Measurements from ENCODE around the gene RAB8A. TPM values are rescaled to one million over a fixed set of nuclear protein-coding genes. Genes with fewer than 3 reads are reported as not detected.
A peak's percentile ranks its signal among the peaks of the same experiment; 100 is the strongest.
"Not testable (repeated sequence)": the region's sequence is repeated elsewhere in the genome, so short reads cannot be mapped to it uniquely, and the experiment has no call there.

Gene RAB8A
- total and polyA plus RNA-seq, 9 donors = 17.5 to 59.1 (median 40.9) TPM

DNA sequence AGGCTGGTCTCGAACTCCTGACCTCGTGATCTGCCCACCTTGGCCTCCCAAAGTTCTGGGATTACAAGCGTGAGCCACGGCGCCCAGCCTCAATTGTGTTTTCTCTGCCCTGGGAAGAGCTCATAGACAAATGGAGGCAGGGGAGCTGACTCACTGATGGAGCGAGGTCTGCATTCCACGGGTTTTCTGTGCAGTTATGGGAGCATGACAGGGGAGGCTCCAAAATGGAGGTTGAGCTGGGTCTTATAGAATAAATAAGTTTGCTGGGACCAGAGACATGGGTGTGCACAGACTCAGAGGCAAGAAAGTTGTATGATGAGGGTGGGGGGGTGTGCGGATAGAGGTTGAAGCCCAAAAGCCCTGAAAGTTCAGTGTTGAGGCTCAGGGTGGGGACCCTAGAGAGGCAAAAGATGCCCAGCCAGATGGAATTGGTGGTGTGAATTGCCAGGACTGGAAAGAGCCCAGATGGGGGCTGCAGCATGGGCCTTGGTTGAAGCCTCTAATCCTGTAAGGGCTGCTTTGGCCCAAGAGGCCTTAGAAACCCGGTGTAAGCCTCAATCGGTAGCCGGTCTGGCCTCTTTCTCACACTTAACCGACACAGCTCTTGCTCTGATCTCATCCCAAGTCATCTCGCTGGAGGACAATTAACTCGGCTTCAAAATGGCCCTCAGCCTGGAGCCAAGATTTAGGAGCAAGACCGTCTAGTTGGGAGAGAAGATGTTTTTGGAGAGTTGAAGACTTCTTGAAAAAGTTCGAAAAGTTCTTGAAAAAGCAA, 33.5 kb upstream of the RAB8A start:
- peak; percentile 93 for DNase-seq

DNA sequence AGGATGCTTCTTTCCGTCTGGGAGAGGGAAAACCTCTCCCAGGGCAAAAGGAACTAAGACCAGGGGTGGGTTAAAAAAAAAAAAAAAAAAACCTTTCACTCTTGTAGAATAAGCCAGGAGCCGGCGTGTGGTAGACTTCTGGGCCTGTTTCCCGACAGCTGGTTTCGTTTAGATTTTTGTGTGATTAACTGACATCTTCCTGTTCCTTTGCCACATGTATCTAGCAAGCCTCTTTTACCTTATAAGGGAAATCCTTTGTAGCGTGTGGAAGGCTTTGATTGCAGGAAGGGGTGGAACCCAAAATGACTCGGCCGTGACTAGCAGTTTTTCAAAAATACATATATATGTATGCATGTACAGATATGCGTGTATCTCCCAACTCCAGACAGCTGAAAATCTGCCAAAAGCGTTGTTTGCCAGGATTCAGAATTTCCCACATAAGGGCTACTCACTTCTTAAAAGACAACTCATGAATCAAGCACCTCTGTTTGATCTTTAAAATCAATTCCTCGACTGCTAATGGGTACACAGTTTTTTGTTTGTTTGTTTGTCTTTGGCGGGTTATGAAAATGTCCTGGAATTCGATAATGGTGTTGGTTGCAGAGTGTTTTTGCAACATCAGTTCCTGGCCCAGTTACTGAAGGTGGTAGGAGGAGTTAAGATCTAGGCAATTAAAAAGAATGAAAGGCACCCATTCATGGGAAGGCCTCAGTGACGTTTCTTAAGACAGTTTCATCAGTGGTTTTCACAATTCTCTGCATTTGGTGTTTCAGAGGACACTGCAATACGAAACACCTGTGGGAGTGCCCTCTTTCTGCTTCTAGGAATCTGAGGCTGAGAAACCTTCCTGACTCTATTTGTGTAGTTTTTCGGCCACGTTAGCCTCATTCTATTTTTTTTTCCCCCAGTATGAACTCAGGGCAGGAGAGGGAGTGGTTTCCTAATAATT, 32.7 kb upstream of the RAB8A start:
- no peaks in the 10 kb centered on the region for H3K27me3 ChIP-seq (ENCODE audit: control insufficient read depth, insufficient read depth, low read length)

More for the DNA sequence above, 33.5 kb upstream of the RAB8A start:
- H3K36me3 ChIP-seq (ENCODE audit: control insufficient read depth, insufficient read depth, low read length) = peaks cover 28% of the 10 kb centered on the region
- peak overlapping the region; percentile 99 for H3K27ac ChIP-seq (ENCODE audit: low read length)
- H3K4me1 ChIP-seq (ENCODE audit: control insufficient read depth, insufficient read depth, low read length) = peaks cover 28% of the 10 kb centered on the region
- H3K4me3 ChIP-seq (ENCODE audit: low read length) = peak overlapping the region; percentile 73
- WGBS (ENCODE audit: insufficient coverage) = 14% methylated on average over 9 of the region's 16 CpGs
- H3K27me3 ChIP-seq (ENCODE audit: control insufficient read depth, insufficient read depth, low read length) = no peaks in the 10 kb centered on the region
- H3K9me3 ChIP-seq (replicated peaks; ENCODE audit: control insufficient read depth, low read depth, low read length) = no peaks in the 10 kb centered on the region

GRCh38 chr19:16084067-16084685, 27.5 kb upstream of the RAB8A start:
- H3K27me3 ChIP-seq (ENCODE audit: control insufficient read depth, insufficient read depth, low read length) = no peaks in the 10 kb centered on the region
- peaks cover 85% of the 10 kb centered on the region for H3K36me3 ChIP-seq (ENCODE audit: control insufficient read depth, insufficient read depth, low read length)
- H3K27ac ChIP-seq (ENCODE audit: low read length) = no peak overlapping the region
- no peak overlapping the region for H3K4me3 ChIP-seq (ENCODE audit: low read length)
- H3K9me3 ChIP-seq (replicated peaks; ENCODE audit: control insufficient read depth, low read depth, low read length) = no peaks in the 10 kb centered on the region
- peaks cover 23% of the 10 kb centered on the region for H3K4me1 ChIP-seq (ENCODE audit: control insufficient read depth, insufficient read depth, low read length)
- no peak for DNase-seq
- WGBS (ENCODE audit: insufficient coverage) = 97% methylated on average over 11 of the region's 11 CpGs

More for the DNA sequence above, 32.7 kb upstream of the RAB8A start:
- 44% methylated on average over 2 of the region's 17 CpGs for whole genome bisulfite sequencing (ENCODE audit: insufficient coverage)
- H3K27ac ChIP-seq (ENCODE audit: low read length) = peak overlapping the region; percentile 99
- peak; percentile 98 for DNase-seq
- no peaks in the 10 kb centered on the region for H3K9me3 ChIP-seq (replicated peaks; ENCODE audit: control insufficient read depth, low read depth, low read length)
- H3K4me3 ChIP-seq (ENCODE audit: low read length) = peak overlapping the region; percentile 73
- peaks cover 28% of the 10 kb centered on the region for H3K4me1 ChIP-seq (ENCODE audit: control insufficient read depth, insufficient read depth, low read length)
- H3K36me3 ChIP-seq (ENCODE audit: control insufficient read depth, insufficient read depth, low read length) = peaks cover 36% of the 10 kb centered on the region

DNA sequence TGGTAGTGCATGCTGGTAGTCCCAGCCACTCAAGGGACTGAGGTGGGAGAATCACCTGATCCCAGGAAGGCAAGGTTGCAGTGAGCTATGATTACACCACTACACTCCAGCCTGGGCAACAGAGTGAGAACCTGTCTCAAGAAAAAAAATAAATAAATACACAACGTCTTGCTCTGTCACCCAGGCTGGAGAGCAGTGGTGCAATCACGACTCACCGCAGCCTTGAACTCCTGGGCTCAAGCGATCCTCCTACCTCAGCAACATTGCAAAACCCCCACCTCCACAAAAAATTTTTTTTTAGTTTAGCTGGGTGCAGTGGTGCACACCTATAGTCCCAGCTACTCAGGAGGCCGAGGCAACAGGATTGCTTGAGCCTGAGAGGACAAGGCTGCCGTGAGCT, 26.6 kb upstream of the RAB8A start:
- H3K27me3 ChIP-seq (ENCODE audit: control insufficient read depth, insufficient read depth, low read length) = no peaks in the 10 kb centered on the region
- H3K9me3 ChIP-seq (replicated peaks; ENCODE audit: control insufficient read depth, low read depth, low read length) = no peaks in the 10 kb centered on the region
- no peak for DNase-seq
- WGBS (ENCODE audit: insufficient coverage) = 89% methylated on average over 3 of the region's 6 CpGs
- no peak overlapping the region for H3K4me3 ChIP-seq (ENCODE audit: low read length)
- H3K27ac ChIP-seq (ENCODE audit: low read length) = no peak overlapping the region
- H3K36me3 ChIP-seq (ENCODE audit: control insufficient read depth, insufficient read depth, low read length) = peaks cover 90% of the 10 kb centered on the region
- H3K4me1 ChIP-seq (ENCODE audit: control insufficient read depth, insufficient read depth, low read length) = peaks cover 19% of the 10 kb centered on the region

- Histone ChIP-seq H3K4me1 (ENCODE audit: control insufficient read depth, insufficient read depth, low read length) (peaks cover 18% of the 10 kb centered on the region), H3K36me3 (ENCODE audit: control insufficient read depth, insufficient read depth, low read length) (peaks cover 92% of the 10 kb centered on the region)
- H3K27ac ChIP-seq (ENCODE audit: low read length); H3K9me3 ChIP-seq (replicated peaks; ENCODE audit: control insufficient read depth, low read depth, low read length); DNase-seq; H3K27me3 ChIP-seq (ENCODE audit: control insufficient read depth, insufficient read depth, low read length); H3K4me3 ChIP-seq (ENCODE audit: low read length): not testable (repeated sequence)
- 96% methylated on average over 9 of the region's 11 CpGs for WGBS (ENCODE audit: insufficient coverage)
These were observed 24.3 kb upstream of the RAB8A start for GRCh38 chr19:16087404-16087803.

DNA sequence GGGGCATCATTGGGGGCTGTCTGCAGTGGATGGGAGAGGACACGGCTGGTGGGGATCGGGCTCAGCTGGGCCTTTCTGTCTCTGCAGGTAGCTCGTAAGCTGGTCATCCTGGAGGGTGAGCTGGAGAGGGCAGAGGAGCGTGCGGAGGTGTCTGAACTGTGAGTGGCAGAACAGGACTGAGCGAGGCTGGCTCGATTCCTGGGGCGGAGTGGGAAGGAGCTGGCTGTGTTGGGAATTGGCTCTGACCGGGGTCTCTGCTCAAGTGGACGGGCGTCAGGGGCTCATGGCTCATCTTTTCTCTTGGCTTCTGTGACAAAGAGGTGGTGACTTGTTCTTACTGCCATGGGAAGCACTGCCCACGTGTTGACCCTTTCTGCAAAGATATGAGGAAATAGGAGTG, 23.7 kb upstream of the RAB8A start:
- Histone ChIP-seq H3K4me1 (ENCODE audit: control insufficient read depth, insufficient read depth, low read length) (peaks cover 18% of the 10 kb centered on the region), H3K9me3 (replicated peaks; ENCODE audit: control insufficient read depth, low read depth, low read length) (no peaks in the 10 kb centered on the region), H3K4me3 (ENCODE audit: low read length) (no peak overlapping the region), H3K27me3 (ENCODE audit: control insufficient read depth, insufficient read depth, low read length) (no peaks in the 10 kb centered on the region), H3K36me3 (ENCODE audit: control insufficient read depth, insufficient read depth, low read length) (peaks cover 92% of the 10 kb centered on the region), H3K27ac (ENCODE audit: low read length) (no peak overlapping the region)
- WGBS (ENCODE audit: insufficient coverage) = 70% methylated on average over 5 of the region's 12 CpGs
- no peak for DNase-seq

GRCh38 chr19:16088351-16089009, 23.2 kb upstream of the RAB8A start:
- Histone ChIP-seq H3K36me3 (ENCODE audit: control insufficient read depth, insufficient read depth, low read length) (peaks cover 92% of the 10 kb centered on the region), H3K27me3 (ENCODE audit: control insufficient read depth, insufficient read depth, low read length) (no peaks in the 10 kb centered on the region), H3K4me1 (ENCODE audit: control insufficient read depth, insufficient read depth, low read length) (peaks cover 18% of the 10 kb centered on the region), H3K27ac (ENCODE audit: low read length) (no peak overlapping the region), H3K9me3 (replicated peaks; ENCODE audit: control insufficient read depth, low read depth, low read length) (no peaks in the 10 kb centered on the region), H3K4me3 (ENCODE audit: low read length) (no peak overlapping the region)
- 62% methylated on average over 11 of the region's 17 CpGs for WGBS (ENCODE audit: insufficient coverage)
- DNase-seq = no peak

DNA sequence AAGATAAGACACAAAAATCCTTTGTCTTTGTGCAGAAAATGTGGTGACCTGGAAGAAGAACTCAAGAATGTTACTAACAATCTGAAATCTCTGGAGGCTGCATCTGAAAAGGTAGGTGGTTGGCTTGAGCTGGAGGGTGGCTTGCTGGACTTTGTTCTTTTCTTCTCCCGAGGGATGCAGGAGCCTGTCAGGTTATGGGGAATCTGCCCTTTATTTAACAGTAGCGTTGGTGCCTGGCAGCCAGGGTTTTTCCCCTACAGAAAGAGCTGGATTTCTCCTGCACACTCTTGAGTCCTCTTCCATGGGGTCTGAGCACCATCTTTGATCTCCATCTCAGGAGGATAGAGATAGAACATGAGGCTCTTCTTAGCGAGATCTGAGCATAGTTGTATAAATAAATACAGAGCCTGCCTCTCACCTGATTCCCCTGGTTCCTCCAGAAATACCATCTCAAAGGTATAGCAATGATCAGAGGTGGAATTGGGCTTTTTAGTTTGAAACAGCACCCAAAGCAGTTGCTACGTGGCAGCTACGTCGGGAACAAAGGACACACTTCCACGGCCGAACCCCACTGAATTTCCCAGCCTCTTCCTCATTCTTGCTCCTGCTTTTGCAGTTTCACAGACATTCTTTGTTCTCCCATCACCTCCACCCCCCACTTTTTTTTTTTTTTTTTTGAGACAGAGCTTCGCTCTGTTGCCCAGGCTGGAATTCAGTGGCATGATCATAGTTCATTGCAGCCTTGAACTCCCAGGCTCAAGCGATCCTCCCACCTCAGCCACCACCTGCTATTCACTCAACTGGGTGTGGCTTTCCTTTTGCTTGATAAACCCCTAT, 22.5 kb upstream of the RAB8A start:
- WGBS (ENCODE audit: insufficient coverage) = 80% methylated on average over 7 of the region's 10 CpGs
- no peak overlapping the region for H3K27ac ChIP-seq (ENCODE audit: low read length)
- H3K4me1 ChIP-seq (ENCODE audit: control insufficient read depth, insufficient read depth, low read length) = peaks cover 18% of the 10 kb centered on the region
- H3K36me3 ChIP-seq (ENCODE audit: control insufficient read depth, insufficient read depth, low read length) = peaks cover 91% of the 10 kb centered on the region
- no peaks in the 10 kb centered on the region for H3K9me3 ChIP-seq (replicated peaks; ENCODE audit: control insufficient read depth, low read depth, low read length)
- no peaks in the 10 kb centered on the region for H3K27me3 ChIP-seq (ENCODE audit: control insufficient read depth, insufficient read depth, low read length)
- no peak overlapping the region for H3K4me3 ChIP-seq (ENCODE audit: low read length)
- DNase-seq = no peak

Measured in muscle of leg (tissue), 11 donors.